ENCODE data around the gene SETD2.

DNA sequence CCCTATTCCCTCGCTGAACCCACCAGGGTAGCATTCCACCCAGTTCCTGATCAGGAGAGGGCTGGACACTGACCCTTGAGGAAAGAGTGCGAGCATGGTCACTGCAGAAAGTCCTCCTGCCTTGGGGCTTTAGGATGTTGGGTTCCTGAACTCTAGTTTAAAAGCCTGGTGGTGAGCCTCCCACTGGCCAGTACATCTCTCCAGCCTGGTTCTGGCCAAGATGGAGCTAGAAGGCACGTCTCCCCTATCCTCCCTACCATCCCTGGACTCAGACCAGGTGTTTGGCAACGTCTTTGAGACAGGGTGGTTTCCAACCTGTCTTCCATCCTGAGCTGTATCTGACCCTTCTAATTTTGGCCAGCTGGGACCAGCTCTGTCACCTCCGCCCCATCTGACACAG, 153.0 kb downstream of the SETD2 start:
- TF ChIP-seq CTCF (IDR thresholded peaks at IDR 0.05): no peak
- TF ChIP-seq FOXM1 (IDR thresholded peaks at IDR 0.05; ENCODE audit: low read depth): no peak
- TF ChIP-seq EZH2phosphoT487 (IDR thresholded peaks at IDR 0.05; ENCODE audit: borderline replicate concordance, low read depth): no peak
- no peak for TF ChIP-seq USF1 (IDR thresholded peaks at IDR 0.05; ENCODE audit: borderline replicate concordance, low read depth)
- TF ChIP-seq POLR2AphosphoS5 (IDR thresholded peaks at IDR 0.05; ENCODE audit: low read depth, low read length): no peak
- no peak for TF ChIP-seq GABPA (IDR thresholded peaks at IDR 0.05; ENCODE audit: low read depth)
- no peak for TF ChIP-seq RFX5 (IDR thresholded peaks at IDR 0.05; ENCODE audit: low read length)
- TF ChIP-seq TAF1 (IDR thresholded peaks at IDR 0.05; ENCODE audit: borderline replicate concordance, low read depth, low read length): no peak
- no peak for TF ChIP-seq SIN3A (IDR thresholded peaks at IDR 0.05; ENCODE audit: borderline replicate concordance, low read depth, low read length)
- no peak for TF ChIP-seq USF2 (IDR thresholded peaks at IDR 0.05; ENCODE audit: borderline replicate concordance, low read depth, low read length)
- no peak for TF ChIP-seq MAX (IDR thresholded peaks at IDR 0.05; ENCODE audit: low read depth)
- TF ChIP-seq ZBTB33 (IDR thresholded peaks at IDR 0.05; ENCODE audit: borderline replicate concordance, low read depth): no peak
- no peak for TF ChIP-seq MXI1 (IDR thresholded peaks at IDR 0.05; ENCODE audit: low read depth, low read length)
- no peak for TF ChIP-seq RAD21 (IDR thresholded peaks at IDR 0.05; ENCODE audit: low read length)
